SJSA1 (cell line): Measurements from ENCODE around the gene CD1D. TPM values are rescaled to one million over a fixed set of nuclear protein-coding genes. Genes with fewer than 3 reads are reported as not detected.

Experiments
- DNase-seq, 2 experiments: peaks; one replicate each; pipeline ENCODE4 v3.0.0-alpha.2; 2015 to 2020; ENCODE audit warnings: low spot score in 2 of 2, low read depth in 1 of 2
- H3K27ac ChIP-seq: fragments of 250-450 bp; sonication (Bioruptor Pico); 2 replicates; pipeline ENCODE4 v1.5.1; 2020; ENCODE audit warnings: mild to moderate bottlenecking, moderate library complexity
- H3K27me3 ChIP-seq: fragments of 250-450 bp; sonication (Bioruptor Pico); replicated peaks from 2 replicates; pipeline ENCODE4 v1.5.1; 2020; ENCODE audit warnings: mild to moderate bottlenecking, moderate library complexity
- H3K36me3 ChIP-seq: fragments of 250-450 bp; sonication (Bioruptor Pico); 2 replicates; pipeline ENCODE4 v1.5.1; 2020; ENCODE audit warnings: mild to moderate bottlenecking
- H3K4me1 ChIP-seq: fragments of 250-450 bp; sonication (Bioruptor Pico); replicated peaks from 2 replicates; pipeline ENCODE4 v1.6.1; 2021; ENCODE audit warnings: mild to moderate bottlenecking
- H3K4me3 ChIP-seq: fragments of 250-450 bp; sonication (Bioruptor Pico); 2 replicates; pipeline ENCODE4 v1.5.1; 2020; ENCODE audit warnings: mild to moderate bottlenecking
- H3K9me3 ChIP-seq: fragments of 250-450 bp; sonication (Bioruptor Pico); replicated peaks from 2 replicates; pipeline ENCODE4 v1.5.1; 2020; ENCODE audit warnings: mild to moderate bottlenecking
- total RNA-seq: library from RNA; depleted of rRNA; stranded (reverse); fragments of >200 nt; shearing (Covaris generic); gene quantifications from 2 replicates; pipeline ENCODE4 v1.2.3, GENCODE V29; 2014; rRNA removed

The CD1D gene
- not detected in 2 replicates for total RNA-seq

GRCh38 chr1:158180741-158181576, at the start of gene CD1D:
CD1D (plus strand) TSS chr1:158180895; CDS start chr1:158181102, 207 bp downstream.
- peaks cover 61% of the 10 kb centered on the region for H3K27me3 ChIP-seq
- no peak within 1 kb of the TSS for H3K27ac ChIP-seq
- DNase-seq: no peak
- no peaks in the 10 kb centered on the region for H3K9me3 ChIP-seq
- peaks cover 6% of the 10 kb centered on the region; the same call in 1 of the 2 replicates for H3K4me1 ChIP-seq
- H3K4me3 ChIP-seq: no peak within 1 kb of the TSS
- no peaks in the 10 kb centered on the region for H3K36me3 ChIP-seq

GRCh38 chr1:158131217-158131616, 49.5 kb upstream of the CD1D start:
- Histone ChIP-seq H3K9me3 (no peaks in the 10 kb centered on the region), H3K36me3 (no peaks in the 10 kb centered on the region), H3K4me1 (no peaks in the 10 kb centered on the region), H3K27ac (no peak overlapping the region), H3K4me3 (no peak overlapping the region), H3K27me3 (no peaks in the 10 kb centered on the region; the same call in 1 of the 2 replicates)
- no peak for DNase-seq

GRCh38 chr1:158140764-158141192, 39.9 kb upstream of the CD1D start:
- no peaks in the 10 kb centered on the region for H3K36me3 ChIP-seq
- H3K9me3 ChIP-seq: no peaks in the 10 kb centered on the region
- 0 out of 2 replicates have a peak, but pooled peaks cover under 1% of the 10 kb centered on the region for H3K4me1 ChIP-seq
- no peak overlapping the region for H3K4me3 ChIP-seq
- 0 out of 2 replicates have a peak, but pooled peaks cover 7% of the 10 kb centered on the region for H3K27me3 ChIP-seq
- DNase-seq: no peak
- no peak overlapping the region for H3K27ac ChIP-seq

GRCh38 chr1:158145173-158145719, 35.4 kb upstream of the CD1D start:
- no peak overlapping the region for H3K4me3 ChIP-seq
- no peaks in the 10 kb centered on the region for H3K27me3 ChIP-seq
- no peak for DNase-seq
- H3K9me3 ChIP-seq: no peaks in the 10 kb centered on the region
- H3K27ac ChIP-seq: no peak overlapping the region
- peaks cover 14% of the 10 kb centered on the region for H3K4me1 ChIP-seq
- no peaks in the 10 kb centered on the region for H3K36me3 ChIP-seq

GRCh38 chr1:158146165-158146564, 34.5 kb upstream of the CD1D start:
- Histone ChIP-seq H3K27me3 (no peaks in the 10 kb centered on the region), H3K36me3 (no peaks in the 10 kb centered on the region), H3K4me1 (peaks cover 14% of the 10 kb centered on the region), H3K4me3 (no peak overlapping the region), H3K27ac (no peak overlapping the region), H3K9me3 (no peaks in the 10 kb centered on the region)
- no peak for DNase-seq

GRCh38 chr1:158146739-158147138, 34.0 kb upstream of the CD1D start:
- peaks cover 14% of the 10 kb centered on the region for H3K4me1 ChIP-seq
- no peaks in the 10 kb centered on the region for H3K9me3 ChIP-seq
- H3K4me3 ChIP-seq: no peak overlapping the region
- no peaks in the 10 kb centered on the region for H3K27me3 ChIP-seq
- no peak for DNase-seq
- no peaks in the 10 kb centered on the region for H3K36me3 ChIP-seq
- no peak overlapping the region for H3K27ac ChIP-seq

- Histone ChIP-seq H3K36me3 (no peaks in the 10 kb centered on the region), H3K4me1 (peaks cover 14% of the 10 kb centered on the region), H3K27me3 (no peaks in the 10 kb centered on the region), H3K9me3 (no peaks in the 10 kb centered on the region), H3K27ac (no peak overlapping the region), H3K4me3 (no peak overlapping the region)
- DNase-seq: no peak
Measured at GRCh38 chr1:158147401-158147800, 33.3 kb upstream of the CD1D start.

GRCh38 chr1:158147869-158148268, 32.8 kb upstream of the CD1D start:
- H3K4me3 ChIP-seq: no peak overlapping the region
- no peak for DNase-seq

GRCh38 chr1:158148468-158148867, 32.2 kb upstream of the CD1D start:
- no peaks in the 10 kb centered on the region for H3K27me3 ChIP-seq
- no peak for DNase-seq
- H3K36me3 ChIP-seq: no peaks in the 10 kb centered on the region
- H3K9me3 ChIP-seq: no peaks in the 10 kb centered on the region
- H3K4me3 ChIP-seq: no peak overlapping the region
- peaks cover 18% of the 10 kb centered on the region for H3K4me1 ChIP-seq
- H3K27ac ChIP-seq: no peak overlapping the region

More at GRCh38 chr1:158147869-158148268, 32.8 kb upstream of the CD1D start:
- Histone ChIP-seq H3K27ac (no peak overlapping the region), H3K4me1 (peaks cover 14% of the 10 kb centered on the region), H3K9me3 (no peaks in the 10 kb centered on the region), H3K27me3 (no peaks in the 10 kb centered on the region), H3K36me3 (no peaks in the 10 kb centered on the region)

- Histone ChIP-seq H3K27ac (no peak overlapping the region), H3K36me3 (no peaks in the 10 kb centered on the region), H3K9me3 (no peaks in the 10 kb centered on the region), H3K27me3 (no peaks in the 10 kb centered on the region), H3K4me1 (peaks cover 18% of the 10 kb centered on the region), H3K4me3 (peak overlapping the region; percentile 23)
- no peak for DNase-seq
Measured at GRCh38 chr1:158149175-158149574, 31.5 kb upstream of the CD1D start.

- Histone ChIP-seq H3K27me3 (no peaks in the 10 kb centered on the region), H3K27ac (no peak overlapping the region), H3K9me3 (no peaks in the 10 kb centered on the region), H3K36me3 (no peaks in the 10 kb centered on the region), H3K4me1 (peaks cover 18% of the 10 kb centered on the region), H3K4me3 (peak overlapping the region; percentile 23)
- DNase-seq: peak; percentile 87 to 95
Measured at GRCh38 chr1:158149577-158150269, 31.0 kb upstream of the CD1D start.

GRCh38 chr1:158150523-158150922, 30.2 kb upstream of the CD1D start:
- DNase-seq: no peak
- Histone ChIP-seq H3K27ac (no peak overlapping the region), H3K36me3 (no peaks in the 10 kb centered on the region), H3K4me1 (peaks cover 18% of the 10 kb centered on the region), H3K27me3 (no peaks in the 10 kb centered on the region; the same call in 1 of the 2 replicates), H3K9me3 (no peaks in the 10 kb centered on the region), H3K4me3 (no peak overlapping the region)

- Histone ChIP-seq H3K27me3 (no peaks in the 10 kb centered on the region; the same call in 1 of the 2 replicates), H3K36me3 (no peaks in the 10 kb centered on the region), H3K4me3 (no peak overlapping the region), H3K9me3 (no peaks in the 10 kb centered on the region; the same call in 1 of the 2 replicates), H3K4me1 (peaks cover 9% of the 10 kb centered on the region), H3K27ac (no peak overlapping the region)
- no peak for DNase-seq
Measured at GRCh38 chr1:158153179-158153578, 27.5 kb upstream of the CD1D start.
